Measurements from ENCODE around the gene MEN1.
A peak's percentile ranks its signal among the peaks of the same experiment; 100 is the strongest.

The MEN1 gene

DNA sequence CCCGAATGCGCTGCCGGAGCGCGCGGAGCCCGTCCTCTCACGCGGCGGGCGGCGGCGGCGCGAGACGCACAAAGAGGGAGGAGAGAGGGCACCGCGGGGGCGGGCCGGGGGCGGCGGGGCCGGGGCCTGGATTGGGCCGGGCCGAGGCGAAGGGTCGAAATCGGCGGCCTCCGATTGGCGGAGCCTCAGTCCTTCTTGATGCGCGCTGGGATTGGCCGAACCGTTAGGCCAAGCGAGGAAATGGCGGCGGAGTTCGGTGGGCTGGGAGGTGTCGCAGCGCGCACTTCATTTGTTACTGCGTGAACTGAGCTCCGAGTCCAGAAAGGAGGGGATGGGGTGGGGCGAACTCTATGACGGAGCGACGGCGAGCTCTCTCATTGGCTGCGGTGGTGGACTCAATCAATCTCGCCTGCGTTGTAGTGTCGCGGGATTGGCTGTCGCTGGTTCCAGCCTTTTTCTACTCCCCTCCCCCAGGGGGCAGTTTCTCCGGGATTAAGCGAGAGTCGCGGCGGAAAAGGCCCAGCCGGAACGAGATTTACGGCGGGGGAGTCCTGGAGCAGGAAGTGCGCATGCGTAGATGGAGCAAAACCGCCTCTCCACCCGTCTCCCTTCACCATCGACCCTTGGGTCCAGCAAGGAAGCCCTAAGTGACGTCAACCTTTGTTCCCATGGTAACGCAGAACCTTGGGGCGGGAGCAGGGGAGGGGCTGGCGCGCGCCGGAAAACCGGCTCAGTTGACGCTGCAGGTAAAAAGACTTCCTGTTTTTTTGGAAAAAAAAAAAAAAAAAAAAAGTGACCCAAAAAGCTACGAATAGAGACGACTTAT is 31.7 kb downstream of the MEN1 start, which contains the start of gene SF1:
Gene SF1 (minus strand): TSS at position 70 of the 826 bp plus-strand sequence. CDS start 150 bp downstream, outside the sequence.
- peak; percentile 100 for DNase-seq (ENCODE audit: low read depth)

- no peak for DNase-seq (ENCODE audit: low read depth)
Observed at GRCh38 chr11:64778223-64778472, 32.2 kb downstream of the MEN1 start.

GRCh38 chr11:64777449-64778222 is 32.7 kb downstream of the MEN1 start:
- peak; percentile 74 for DNase-seq (ENCODE audit: low read depth)

DNA sequence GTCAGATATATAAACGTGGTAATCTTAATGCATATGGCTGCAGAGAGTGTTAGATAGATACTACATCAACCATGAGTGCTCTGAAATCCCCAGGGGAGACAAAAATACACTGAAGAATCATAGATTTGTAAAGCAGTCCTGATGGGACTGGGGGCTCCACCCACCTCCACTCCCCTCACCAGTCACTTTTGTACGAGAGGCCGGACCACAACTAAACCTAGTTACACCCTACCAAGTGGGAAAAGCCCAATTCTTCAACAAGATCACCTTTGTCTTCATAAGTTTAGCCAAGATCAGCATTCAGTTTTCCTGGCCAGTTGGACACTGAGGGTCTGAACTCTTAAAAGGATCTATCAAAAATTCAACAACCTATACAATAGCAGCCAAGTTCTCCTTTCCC is 33.5 kb downstream of the MEN1 start:
- no peak for DNase-seq (ENCODE audit: low read depth)

- no peak for DNase-seq (ENCODE audit: low read depth)
Observed at GRCh38 chr11:64776425-64776824, 33.9 kb downstream of the MEN1 start.

- no peak for DNase-seq (ENCODE audit: low read depth)
Observed at GRCh38 chr11:64774144-64774543, 36.2 kb downstream of the MEN1 start.

DNA sequence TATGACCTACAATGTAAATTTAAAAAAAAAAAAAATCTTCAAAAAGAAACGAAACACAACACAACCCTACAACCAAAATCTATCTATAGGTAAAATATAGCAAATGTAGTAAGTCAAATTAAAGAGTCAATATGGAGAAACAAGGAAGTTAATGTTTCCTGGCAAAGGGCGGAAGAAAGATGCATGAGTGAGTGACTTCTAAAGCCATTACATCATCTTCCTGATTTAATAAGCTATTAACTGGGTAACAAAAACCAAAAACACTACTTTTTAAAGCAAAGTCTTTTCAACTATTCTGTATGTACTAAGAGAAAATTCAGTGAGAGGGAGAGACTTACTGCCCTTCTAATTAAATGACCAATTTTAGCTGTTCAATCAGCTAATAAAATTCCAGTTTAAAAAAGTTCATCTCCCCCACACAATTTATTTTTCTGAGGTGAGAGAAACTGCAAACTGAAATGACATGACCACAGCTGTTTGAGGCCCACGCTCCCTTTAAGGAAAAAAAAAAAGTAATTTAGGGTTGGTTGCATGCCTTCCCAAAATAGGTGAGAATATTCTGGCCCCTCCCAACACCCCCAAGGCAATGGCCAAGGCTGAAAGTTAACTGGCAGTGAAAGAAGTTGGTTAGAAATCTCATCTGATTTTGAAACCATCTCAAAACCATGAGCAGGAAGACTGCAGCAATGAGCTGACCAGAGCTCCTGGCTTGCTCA is 37.9 kb downstream of the MEN1 start:
- no peak for DNase-seq (ENCODE audit: low read depth)

- no peak for DNase-seq (ENCODE audit: low read depth)
Observed at GRCh38 chr11:64771861-64772260, 38.5 kb downstream of the MEN1 start.

GRCh38 chr11:64770120-64770519 is 40.2 kb downstream of the MEN1 start:
- DNase-seq (ENCODE audit: low read depth): no peak

DNA sequence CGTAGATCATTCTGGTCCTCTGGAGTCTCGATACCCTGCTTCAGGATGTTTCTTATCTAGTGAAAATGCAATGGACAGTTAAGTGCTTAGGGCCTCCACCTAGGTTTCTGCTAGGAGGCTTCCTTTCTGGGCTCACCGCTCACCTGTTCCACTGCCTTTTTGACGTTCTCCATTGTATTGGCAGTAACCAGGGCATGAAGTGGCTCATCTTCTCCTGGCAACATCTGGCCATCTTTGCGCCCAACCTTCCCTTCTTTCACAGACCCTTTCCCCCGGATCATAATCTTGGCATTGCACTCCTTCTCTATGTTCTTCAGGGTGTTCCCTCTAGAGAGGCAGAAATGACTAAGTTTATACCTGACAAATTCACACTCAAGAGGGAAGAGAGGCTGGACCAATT is 41.1 kb downstream of the MEN1 start:
- no peak for DNase-seq (ENCODE audit: low read depth)

GRCh38 chr11:64768300-64768694 is 42.1 kb downstream of the MEN1 start:
- no peak for DNase-seq (ENCODE audit: low read depth)

GRCh38 chr11:64767344-64768299 is 42.7 kb downstream of the MEN1 start:
- peak; percentile 58 for DNase-seq (ENCODE audit: low read depth)

DNA sequence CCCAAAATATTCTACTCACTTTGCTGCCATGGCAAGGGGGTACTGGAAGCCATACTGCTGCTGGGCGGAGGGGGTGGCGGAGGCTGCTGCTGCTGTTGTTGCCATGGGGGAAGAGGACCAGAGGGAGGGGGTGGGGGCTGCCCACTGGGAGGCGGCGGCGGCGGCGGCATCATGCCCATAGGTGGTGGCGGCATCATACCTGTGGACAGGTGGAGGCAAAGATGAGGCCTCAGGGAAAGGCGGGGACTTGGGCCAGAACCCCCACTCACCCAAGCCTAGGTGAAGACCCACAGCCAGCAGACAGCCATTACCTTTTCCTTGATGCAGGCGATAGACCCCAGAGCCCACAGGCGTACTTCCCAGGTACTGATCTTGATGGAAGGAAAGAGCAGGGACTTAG is 43.5 kb downstream of the MEN1 start:
- DNase-seq (ENCODE audit: low read depth): no peak

DNA sequence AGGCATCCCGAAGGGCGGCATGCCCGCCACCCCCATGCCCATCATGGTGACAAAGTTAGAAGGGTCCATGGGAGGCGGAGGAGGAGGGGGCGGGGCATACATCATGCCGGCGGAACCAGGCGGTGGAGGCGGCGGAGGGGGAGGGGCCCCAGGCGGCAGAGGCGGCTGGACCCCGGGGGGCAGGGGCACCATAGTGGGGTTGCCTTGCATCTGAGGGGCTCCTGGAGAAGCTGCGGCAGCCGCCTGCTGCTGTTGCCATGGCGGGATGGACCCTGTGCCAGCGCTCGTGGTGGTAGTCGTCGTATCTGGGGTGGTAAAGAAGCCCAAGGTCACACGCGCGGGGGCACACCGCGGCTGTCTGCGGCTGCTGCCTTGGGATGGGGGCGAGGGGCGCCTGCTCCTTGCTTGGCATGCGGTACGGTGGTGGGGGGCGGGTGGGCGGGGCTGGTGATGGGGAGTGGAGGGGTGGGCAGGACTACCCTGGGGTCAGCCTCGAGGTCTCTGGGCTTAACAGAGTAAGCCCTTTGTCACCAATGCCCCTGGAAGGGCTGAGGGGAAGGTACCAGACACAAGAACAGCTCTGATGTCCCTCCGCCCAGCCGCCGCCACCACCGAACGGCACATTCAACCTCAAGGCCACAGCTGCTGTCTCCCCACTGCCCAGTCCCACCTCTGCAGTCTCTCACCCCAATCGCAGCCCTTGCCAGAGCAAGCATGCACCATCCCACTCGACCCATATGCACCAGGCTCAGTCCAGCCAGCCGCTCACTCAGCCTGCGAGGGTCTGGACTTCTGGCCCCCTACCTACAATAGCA is 44.3 kb downstream of the MEN1 start:
- DNase-seq (ENCODE audit: low read depth): no peak

DNA sequence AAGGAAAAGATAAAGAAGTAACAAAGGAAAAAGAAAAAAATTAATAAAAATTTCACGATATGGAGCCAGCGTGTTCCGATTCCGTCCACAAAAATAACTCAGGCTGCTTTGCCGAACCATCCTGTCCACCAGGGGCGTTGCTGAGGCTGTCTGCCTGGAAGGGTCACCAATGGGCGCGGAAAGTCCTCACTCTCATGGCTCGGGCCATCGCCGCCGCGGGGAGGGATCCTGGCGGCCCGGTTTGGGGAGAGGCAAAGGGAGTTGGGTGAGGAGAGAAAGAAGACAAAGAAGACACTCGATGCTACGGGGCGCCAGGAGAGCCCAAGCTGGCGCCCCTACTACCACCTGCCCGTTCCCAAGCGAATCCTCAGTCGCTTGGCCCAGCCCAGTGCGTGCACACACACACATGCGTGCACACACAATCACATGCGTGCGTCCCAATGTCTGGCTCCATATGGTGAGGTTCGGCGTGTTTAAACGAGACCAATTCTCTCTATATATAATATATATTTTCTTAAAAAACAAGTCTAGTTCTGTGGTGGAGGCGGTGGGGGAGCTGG is 45.0 kb downstream of the MEN1 start:
- no peak for DNase-seq (ENCODE audit: low read depth)

DNA sequence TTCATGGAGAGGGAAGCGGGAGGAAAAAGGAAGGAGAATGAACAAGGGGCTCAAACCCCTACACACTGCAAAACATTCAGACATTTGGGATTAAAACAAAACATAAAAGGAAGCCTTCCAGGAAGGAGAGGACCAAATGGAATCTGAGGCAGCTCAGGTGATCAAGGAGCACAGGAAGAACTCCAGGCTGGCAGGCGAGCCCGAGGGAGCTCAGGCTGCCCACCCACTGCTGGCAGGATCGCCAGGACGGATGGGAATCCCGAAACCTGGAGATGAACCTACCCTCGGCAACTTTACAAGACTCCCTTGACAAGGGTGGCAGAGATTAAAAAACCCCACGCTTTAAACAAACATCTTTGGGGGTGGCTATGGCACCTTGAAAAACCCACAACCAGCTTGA is 45.6 kb downstream of the MEN1 start:
- no peak for DNase-seq (ENCODE audit: low read depth)

- DNase-seq (ENCODE audit: low read depth): no peak
Observed at GRCh38 chr11:64764040-64764611, 46.2 kb downstream of the MEN1 start.

DNA sequence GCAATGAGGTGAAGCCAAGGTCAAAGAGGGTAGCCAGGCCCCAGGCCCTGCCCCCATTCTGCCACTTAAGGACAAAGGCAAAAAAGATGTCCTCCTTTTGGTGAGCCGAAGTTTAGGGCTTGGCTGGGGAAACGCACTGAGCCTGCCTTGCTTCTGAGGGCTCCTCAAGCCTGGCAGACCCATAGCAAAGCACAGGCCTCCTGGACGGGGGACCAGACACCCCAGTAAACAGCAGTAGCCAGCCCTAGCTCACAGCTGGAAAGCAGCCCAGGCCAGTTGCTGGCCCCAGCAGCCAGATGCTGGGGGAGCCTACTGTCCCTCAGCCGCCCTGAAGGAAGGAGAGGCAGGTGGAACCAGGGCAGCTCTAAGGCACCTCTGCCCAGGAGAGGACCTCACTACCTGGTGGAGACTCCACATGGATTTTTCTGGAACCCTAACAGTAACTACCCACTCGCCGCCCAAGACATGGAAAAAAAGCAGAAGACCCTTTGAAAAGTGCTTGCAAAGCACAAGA is 46.8 kb downstream of the MEN1 start:
- DNase-seq (ENCODE audit: low read depth): no peak

- DNase-seq (ENCODE audit: low read depth): no peak
Observed at GRCh38 chr11:64762674-64763525, 47.5 kb downstream of the MEN1 start.
